ELR (cell line): Measurements from ENCODE around the gene DCTD.

Source experiments
- DNase-seq: peaks from one replicate; pipeline ENCODE4 v3.0.0-alpha.2; 2015; ENCODE audit warnings: low read depth

DCTD gene

GRCh38 chr4:182917182-182918043, at the start of gene DCTD:
Gene DCTD (minus strand): TSS chr4:182917386. CDS start chr4:182915568, 1,818 bp downstream.
- DNase-seq = peak; percentile 69

GRCh38 chr4:182960746-182961145, 43.6 kb upstream of the DCTD start:
- no peak for DNase-seq

DNA sequence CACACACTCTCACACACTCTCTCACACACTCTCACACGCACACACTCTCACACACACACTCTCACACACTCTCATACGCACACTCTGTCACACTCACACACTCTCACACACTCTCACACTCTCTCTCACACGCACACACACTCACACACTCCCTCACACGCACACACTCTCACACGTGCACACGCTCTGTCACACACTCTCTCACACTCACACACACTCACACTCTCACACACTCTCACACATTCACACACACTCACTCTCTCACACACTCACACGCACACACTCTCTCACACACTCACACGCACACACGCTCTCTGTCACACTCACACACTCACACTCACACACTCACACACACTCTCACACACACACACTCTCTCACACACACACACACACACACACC, 43.0 kb upstream of the DCTD start:
- DNase-seq = no peak

DNA sequence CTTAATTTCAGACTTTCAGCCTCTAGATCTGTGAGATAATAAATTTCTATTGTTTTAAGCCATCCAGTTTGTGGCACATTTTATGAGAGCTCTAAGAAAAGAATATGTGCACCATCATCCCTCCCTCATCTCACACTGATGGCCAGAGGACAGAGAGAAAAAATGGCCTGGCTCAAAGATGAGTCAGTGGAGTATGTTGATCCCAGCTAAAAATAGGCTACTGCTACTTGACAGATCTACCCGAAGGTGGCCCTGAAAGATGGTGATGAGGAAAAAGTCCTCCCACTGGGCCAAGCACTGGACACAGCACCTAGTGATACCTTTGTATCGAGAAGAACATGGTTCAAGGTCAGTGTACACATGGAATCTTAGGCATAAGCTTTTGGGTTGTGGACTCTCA, 38.2 kb upstream of the DCTD start:
- no peak for DNase-seq

GRCh38 chr4:182944484-182945213, 27.5 kb upstream of the DCTD start:
- DNase-seq = no peak

GRCh38 chr4:182939680-182940079, 22.5 kb upstream of the DCTD start:
- no peak for DNase-seq

GRCh38 chr4:182938205-182938645, 21.0 kb upstream of the DCTD start:
- DNase-seq = peak; percentile 73

- no peak for DNase-seq
These were observed 20.4 kb upstream of the DCTD start for GRCh38 chr4:182937268-182938204.

DNA sequence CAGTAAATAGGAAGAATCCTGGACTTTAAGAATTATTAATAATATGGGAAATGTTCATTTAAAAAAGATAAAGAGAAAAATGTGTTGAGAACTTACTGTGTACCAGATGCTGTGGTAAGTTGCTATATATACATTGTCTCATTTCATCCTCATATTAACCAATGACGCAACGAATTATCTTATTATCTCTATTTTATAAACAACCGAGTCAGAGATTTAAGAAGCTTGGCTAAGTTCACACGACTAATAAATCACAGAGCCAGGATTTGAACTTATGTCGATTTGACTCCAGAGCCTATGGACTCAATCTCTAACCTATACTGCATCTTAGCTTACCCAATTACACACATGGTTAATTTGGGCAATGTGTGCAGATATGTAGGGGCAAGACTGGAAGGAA, 15.5 kb upstream of the DCTD start:
- DNase-seq = no peak

DNA sequence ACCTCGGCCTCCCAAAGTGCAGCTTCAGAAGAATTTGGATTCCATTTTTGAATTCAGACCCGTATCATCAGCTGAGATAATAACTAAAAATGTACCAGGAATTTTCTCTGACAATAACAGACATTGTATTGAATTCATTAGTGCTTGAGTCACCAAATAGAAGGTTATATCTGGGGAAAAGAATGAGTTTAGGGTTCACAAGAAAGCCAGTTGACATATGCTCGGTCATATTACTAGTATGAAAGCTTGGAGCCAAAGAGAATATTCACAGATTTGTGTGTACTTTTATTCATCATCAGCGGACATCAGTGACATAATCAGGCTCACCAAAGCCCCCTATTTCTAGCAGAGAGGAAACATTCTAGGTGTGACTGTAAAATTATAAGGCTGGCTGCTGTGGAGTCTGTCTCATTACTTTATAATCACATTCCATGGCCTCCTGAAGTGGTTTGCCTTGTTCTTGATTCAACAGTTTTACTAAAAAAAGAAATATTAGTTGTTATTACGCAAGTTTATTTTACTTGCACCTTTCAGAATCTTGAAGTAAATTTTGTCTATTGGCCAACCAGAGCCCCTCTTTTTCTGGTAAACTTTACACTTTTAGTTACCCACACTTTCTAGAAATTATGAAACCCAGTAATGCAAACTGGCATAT, 14.6 kb upstream of the DCTD start:
- peak; percentile 48 for DNase-seq

- no peak for DNase-seq
These were observed 13.7 kb upstream of the DCTD start for GRCh38 chr4:182930889-182931288.

DNA sequence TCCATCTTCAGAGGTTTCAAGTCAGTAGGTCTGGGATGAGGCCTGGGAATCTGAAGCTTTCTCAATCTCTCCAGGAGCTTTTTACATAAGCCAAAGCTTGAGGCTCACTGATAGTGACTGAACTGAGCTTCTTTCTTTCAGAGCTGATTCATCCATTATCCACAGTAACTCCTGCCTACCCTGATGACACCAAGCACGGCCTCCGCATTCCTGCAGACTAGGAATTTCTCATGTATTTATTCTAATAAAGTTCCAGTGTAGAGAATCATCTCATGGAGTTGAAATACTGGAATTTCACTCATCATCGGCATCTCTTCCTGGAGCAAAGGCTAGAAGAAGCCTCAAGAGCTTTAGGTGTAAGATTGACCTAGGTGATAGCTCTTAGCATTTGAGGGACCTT, 12.1 kb upstream of the DCTD start:
- DNase-seq = peak; percentile 94

DNA sequence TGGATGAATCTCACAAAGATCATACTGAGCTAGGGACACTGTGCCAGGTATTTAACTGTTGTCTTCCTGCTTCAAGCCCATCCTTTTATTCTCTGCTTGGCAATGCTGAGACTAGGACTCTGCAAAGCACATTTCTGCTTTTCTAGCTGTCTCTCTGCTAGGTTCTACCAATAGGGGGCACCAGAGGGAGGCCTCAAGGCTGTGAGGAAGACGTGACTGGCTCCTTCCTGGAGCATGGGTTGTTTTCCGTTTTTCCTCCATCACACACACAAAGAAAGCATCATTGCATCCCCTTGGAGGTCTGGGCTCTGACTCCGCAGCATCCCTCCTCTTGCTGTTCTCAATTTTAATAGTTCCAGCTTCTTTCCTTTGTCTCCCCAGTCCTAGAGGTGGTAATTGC, 10.9 kb upstream of the DCTD start:
- peak; percentile 15 for DNase-seq

DNA sequence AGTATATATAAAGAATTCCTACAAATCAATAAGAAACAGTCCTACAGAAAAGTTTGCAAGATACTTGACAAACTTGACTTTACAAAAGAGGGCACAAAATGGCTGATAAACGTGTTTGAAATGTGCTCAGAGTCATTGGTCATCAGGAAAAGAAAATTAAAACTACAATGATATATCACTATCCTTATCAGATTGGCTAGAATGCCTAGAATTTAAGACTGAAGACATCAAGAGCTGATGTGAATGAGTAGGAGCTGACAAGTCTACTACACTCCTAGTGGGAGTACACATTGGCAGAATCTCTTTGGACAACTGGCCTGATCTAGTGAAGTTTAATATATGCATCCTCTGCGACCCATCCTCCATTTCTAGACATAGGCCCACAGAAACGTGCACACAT, 10.3 kb upstream of the DCTD start:
- DNase-seq = no peak

GRCh38 chr4:182925855-182926254, 8.7 kb upstream of the DCTD start:
- no peak for DNase-seq

GRCh38 chr4:182925298-182925757, 8.1 kb upstream of the DCTD start:
- DNase-seq = peak; percentile 79

GRCh38 chr4:182924497-182924896, 7.3 kb upstream of the DCTD start:
- DNase-seq = peak; percentile 54

DNA sequence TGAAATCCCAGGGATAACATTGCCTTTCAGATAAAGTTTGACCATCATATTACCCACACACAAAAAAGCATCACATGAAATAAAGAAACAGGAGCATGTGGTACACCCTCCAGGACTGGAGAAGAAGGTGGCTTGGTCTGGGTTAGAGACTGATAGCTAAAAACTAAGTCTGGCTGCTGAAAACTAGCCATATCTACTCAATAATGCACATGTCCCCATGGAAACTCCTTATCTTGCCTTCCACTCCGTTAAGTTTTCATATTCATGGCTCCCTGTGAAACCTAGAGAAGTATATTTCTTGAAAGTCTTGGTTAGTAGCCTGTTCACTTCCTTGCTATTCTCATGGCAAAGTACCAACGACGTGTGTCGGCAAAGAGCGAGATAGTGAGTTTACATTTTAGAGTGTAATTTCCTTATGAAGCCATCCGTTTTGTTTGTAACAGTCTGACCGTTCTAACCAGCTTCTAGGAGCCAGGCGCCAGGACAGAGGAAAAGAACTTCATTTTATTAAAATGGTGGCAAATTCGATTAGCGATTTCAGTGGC, 6.7 kb upstream of the DCTD start:
- no peak for DNase-seq

- DNase-seq = no peak
These were observed 6.2 kb upstream of the DCTD start for GRCh38 chr4:182923366-182923765.

GRCh38 chr4:182922501-182923284, 5.5 kb upstream of the DCTD start:
- no peak for DNase-seq
